Activated CD4-positive, alpha-beta T cell treated with anti-CD3 and anti-CD28 coated beads, Interleukin-2, amount 50 U/mL, for 24 hours (primary cell): ENCODE data around the gene CYP8B1.

Experiments used
- DNase-seq, 2 donors: peaks; one replicate each; pipeline ENCODE4 v3.0.0-alpha.2; 2020; ENCODE audit warnings: low read depth in 1 of 2, low spot score in 1 of 2

Gene CYP8B1, protein sequence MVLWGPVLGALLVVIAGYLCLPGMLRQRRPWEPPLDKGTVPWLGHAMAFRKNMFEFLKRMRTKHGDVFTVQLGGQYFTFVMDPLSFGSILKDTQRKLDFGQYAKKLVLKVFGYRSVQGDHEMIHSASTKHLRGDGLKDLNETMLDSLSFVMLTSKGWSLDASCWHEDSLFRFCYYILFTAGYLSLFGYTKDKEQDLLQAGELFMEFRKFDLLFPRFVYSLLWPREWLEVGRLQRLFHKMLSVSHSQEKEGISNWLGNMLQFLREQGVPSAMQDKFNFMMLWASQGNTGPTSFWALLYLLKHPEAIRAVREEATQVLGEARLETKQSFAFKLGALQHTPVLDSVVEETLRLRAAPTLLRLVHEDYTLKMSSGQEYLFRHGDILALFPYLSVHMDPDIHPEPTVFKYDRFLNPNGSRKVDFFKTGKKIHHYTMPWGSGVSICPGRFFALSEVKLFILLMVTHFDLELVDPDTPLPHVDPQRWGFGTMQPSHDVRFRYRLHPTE

DNA sequence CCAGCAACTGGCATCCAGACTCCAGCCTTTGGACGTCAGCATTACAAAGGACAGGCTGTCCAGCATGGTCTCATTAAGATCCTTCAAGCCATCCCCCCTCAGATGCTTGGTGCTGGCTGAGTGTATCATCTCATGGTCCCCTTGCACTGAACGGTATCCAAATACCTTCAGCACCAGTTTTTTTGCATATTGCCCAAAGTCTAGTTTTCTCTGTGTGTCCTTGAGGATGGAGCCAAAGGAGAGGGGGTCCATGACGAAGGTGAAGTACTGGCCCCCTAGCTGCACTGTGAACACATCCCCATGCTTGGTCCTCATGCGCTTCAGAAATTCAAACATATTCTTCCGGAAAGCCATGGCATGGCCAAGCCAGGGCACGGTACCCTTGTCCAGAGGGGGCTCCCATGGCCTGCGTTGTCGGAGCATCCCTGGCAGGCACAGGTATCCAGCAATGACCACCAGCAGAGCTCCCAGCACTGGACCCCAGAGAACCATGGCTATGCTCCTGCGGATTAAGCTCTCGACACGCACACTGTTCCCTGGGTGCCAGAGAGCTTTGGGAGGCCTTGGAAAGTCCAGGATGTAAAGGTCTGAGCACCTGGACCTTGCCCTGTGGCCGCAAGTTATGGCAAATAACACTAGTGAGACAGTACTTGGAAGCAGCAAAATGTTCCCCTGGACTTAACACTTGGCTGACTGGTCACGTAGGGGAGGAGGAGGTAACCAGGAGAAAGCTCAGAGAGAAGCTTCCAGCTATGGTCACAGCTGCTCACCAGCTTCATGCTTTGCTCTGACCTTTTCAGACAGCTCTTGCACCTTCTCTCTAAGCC lies at the start of gene CYP8B1:
Gene CYP8B1, minus strand, starts transcription at position 555 of the 827 bp plus-strand sequence. Its CDS starts 63 bp downstream, at position 492.
- no peak for DNase-seq

DNA sequence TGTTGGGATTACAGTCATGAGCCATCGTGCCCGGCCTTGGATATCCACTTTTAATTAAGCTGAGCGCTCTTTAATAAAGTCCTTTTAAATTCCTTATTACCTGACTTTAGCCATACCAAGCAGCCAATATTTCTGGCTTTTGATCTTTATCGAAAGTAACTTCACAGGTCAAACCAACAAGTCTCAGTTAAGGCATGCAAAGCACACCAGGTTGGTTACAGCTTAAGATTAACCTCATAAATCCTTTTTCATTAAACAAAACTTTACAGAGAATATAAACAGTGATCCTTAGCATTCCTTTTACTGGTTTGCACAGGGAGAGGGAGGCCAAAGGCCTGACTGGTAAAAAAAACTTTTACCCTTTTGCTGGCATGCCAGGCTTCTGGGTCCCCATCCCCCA lies 47.9 kb upstream of the CYP8B1 start:
- no peak for DNase-seq

DNA sequence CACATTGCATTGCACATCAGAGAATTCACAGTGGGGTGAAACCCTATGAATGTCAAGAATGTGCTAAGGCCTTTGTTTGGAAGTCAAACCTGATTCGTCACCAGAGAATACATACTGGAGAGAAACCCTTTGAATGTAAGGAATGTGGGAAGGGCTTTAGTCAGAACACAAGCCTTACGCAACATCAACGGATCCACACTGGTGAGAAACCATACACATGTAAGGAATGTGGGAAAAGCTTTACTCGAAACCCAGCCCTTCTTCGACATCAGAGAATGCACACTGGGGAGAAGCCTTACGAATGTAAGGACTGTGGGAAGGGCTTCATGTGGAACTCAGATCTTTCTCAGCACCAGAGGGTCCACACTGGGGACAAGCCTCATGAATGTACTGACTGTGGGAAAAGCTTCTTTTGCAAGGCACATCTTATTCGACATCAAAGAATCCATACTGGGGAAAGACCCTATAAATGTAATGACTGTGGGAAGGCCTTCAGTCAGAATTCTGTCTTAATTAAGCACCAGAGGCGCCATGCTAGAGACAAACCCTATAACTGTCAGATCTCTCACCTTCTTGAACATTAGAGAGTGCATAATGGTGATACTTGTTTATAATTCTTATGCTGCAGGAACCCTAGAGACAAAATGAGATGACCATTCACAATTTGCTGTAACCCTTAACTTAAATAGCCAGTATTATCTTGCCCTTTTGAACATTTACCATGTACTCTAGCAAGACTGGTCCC lies 39.3 kb upstream of the CYP8B1 start:
- DNase-seq: no peak

GRCh38 chr3:42911551-42911950 lies 35.9 kb upstream of the CYP8B1 start:
- no peak for DNase-seq

DNA sequence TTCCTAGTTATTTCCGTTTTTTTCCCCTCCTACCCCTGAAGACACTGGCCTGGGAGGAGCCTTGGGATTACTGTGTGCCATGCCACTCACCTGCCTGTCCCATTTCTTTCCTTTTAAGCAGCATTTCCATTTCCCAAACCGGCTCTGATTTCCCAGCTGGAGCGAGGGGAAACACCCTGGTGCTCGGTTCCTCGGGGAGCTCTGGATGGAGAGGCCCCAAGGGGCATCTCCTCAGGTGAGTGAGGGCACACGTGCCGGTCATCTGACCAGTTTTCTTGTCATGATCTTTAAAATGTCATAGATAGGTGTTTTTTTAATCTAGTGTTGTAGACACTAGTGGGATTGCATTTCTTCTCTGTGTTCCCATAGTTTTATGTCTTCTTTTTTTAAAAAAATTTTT lies 33.0 kb upstream of the CYP8B1 start:
- DNase-seq: no peak

DNA sequence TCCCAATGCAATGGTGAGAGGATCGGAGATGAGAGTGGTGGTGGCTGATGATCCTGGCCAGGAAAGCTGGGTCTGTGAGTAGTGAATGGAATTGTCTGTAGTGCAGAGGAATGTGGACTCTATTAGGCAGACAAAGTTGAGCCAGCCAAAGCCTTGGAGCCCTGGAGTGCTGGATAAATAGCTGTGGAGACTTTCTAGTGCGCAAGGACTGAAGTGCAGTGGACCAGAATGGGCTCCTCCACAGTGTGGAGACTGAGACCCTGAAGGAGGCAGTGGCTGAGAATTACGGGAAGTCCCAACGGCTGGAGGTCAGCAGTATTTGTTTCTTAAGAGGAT lies 31.1 kb upstream of the CYP8B1 start:
- DNase-seq: no peak

- no peak for DNase-seq
Measured at GRCh38 chr3:42906070-42906847, 30.6 kb upstream of the CYP8B1 start, which contains the start of gene ZNF662. Gene ZNF662 (plus strand): TSS chr3:42906142. CDS start chr3:42908115, 1,973 bp downstream.

- DNase-seq: no peak
Measured at GRCh38 chr3:42905740-42906069, 30.0 kb upstream of the CYP8B1 start.

DNA sequence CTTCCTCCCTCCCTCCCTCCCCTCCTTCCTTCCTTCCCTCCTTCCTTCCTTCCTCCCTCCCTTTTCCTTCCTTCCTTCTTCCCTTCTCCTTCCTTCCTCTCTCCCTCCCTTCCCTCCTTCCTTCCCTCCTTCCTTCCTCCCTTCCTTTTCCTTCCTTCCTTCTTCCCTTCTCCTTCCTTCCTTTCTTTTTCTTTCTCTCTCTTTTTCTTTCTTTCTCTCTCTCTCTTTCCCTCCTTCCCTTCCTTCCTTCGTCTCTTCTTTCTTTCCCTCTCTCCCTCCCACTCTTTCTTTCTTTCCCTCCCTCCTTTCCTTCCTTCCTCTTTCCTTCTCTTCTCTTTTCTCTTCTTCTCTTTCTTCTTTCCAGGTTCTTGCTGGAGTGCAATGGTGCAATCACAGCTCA lies 28.4 kb upstream of the CYP8B1 start:
- DNase-seq: no peak

DNA sequence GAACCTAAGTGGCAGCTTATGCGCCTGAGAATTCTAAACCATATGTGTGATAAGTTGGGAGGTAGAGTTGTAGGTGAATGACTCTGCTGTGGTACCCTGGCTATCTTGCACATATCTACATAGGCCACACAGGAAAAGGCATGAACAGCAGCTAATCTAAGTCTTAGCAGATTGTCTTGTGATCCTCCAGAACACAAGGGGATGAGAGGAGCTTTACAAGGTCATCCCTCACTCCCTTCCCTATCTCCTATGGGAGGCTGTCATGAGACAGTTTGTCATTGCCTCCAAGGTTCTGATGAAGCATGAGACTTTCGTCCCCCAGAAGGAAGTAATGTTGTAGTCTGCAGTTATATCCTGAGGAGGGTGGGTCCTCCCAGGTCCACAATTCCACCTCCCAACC lies 26.6 kb upstream of the CYP8B1 start:
- DNase-seq: no peak

DNA sequence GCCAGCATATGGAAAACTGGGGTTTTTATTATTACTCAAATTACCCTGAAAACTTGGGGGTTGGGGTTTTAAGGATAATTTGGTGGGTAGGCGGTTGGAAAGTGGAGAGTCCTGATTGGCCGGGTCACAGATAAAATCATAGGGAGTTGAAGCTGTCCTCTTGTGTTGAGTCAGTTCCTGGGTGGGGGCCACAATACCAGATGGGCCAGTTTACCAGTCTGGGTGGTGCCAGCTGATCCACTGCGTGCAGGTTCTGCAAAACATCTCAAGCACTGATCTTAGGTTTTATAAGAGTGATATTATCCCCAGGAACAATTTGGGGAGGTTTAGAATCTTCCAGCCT lies 25.4 kb upstream of the CYP8B1 start:
- no peak for DNase-seq

DNA sequence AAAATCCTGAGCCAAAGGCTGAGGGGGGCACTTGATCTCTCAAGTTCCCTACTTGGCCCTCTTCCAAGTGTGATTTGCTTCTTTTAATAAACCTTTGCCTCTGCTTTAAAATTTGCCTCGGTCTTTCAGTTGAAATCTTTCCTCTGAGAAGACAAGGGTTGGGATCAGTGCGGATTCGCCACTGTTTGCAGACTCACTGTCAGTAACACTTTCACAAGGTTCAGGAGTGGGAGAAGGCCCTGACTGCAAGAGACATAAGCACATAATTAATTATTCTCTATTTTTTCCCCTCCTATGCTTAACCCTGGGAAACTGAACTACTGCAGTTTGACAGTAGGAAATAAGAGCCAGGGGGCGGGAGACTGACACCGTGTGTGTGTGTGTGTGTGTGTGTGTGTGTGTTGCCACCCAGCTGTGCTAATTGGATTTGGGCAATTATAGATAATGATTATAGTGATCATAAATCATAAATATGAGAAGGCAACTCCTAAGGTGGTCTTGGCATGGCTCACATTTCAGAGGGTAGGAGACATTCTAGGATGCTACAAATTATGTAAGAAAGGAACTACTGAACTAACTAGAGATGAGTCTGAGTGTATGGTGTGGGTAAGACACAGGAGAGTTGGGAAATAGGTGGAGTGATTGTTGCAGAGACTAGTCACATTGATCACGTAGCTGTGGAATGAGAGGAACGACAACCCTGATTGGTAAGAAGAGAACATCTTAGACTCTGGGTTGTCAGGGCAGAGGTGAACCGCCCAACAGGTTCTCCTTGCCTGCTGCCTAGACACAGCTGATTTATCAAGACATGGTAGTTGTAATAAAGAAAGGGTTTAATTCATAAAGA lies 24.8 kb upstream of the CYP8B1 start:
- no peak for DNase-seq

DNA sequence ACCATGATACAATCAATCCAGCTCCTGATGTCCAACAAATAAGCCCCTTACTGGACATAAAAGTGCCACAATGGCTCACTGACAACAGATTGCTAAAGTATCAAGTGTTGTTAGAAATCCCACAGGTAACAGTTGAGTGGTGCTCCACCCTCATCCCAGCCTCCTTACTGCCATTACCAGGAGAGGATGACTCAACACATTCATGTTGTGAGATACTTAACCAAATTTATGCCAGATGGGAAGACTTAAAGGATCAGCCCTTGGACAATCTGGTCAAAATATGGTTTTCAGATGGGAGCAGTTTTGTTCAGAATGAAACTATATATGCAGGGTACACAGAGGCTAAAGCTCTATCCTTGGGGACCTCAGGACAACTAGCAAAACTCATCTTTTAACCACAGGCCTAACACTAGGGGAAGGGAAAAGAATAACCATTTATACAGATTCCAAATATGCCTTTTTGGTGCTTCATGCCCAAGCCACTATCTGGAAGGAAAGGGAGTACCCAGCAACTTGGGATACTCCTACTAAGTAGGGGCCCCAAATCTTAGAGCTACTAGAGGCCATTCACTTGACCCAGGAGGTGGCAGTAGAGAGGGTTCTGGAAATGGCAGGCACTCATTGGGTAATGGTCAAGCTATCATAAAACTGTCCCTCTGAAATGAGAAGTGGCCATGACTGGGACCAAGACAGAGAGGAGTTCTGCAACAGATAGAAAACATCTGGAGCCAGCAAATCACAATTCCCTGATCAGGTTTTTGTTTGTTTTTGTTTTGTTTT lies 23.4 kb upstream of the CYP8B1 start:
- DNase-seq: no peak

GRCh38 chr3:42895580-42895868 lies 19.8 kb upstream of the CYP8B1 start:
- no peak for DNase-seq

DNA sequence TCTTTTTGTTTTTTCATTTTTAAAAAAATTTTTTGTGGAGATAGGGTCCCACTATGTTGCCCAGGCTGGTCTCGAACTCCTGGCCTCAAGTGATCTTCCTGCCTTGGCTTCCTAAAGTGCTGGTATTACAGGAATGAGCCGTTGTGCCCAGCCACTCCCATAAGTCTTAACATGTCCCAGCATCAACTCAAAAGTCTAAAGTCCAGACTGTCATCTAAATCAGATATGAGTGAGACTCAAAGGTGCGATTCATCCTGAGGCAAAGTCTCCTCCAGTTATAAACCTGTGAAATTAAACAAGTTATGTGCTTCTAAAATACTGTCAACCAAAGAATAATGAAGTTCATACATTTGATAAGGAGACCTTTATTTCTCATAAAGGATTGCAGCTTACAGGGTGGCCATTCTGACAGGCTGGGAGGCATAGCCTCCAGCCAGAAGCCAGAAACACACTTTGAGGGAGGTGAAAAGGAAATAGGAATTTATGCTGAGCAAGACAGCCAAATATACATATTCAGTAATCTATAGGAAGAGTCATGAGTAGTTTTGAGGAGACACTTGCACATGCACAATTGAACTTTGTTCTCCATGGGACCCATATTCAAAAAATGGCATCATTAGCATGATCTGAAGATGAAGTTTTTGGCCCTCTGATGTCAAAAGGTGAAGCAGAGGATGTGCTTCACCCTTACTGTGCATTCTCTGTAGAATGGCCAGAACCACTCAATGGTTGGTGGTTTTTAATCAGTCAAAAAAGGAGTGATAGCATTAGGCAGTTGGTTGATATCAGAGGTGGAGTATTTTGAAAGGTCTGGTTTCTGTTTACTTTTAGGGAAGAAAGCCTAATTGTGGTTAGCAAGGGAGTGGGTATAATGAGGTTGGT lies 19.3 kb upstream of the CYP8B1 start:
- DNase-seq: no peak

- no peak for DNase-seq
Measured at GRCh38 chr3:42892807-42893206, 17.1 kb upstream of the CYP8B1 start.

GRCh38 chr3:42892169-42892568 lies 16.5 kb upstream of the CYP8B1 start:
- DNase-seq: no peak

- no peak for DNase-seq
Measured at GRCh38 chr3:42891042-42891441, 15.4 kb upstream of the CYP8B1 start.

DNA sequence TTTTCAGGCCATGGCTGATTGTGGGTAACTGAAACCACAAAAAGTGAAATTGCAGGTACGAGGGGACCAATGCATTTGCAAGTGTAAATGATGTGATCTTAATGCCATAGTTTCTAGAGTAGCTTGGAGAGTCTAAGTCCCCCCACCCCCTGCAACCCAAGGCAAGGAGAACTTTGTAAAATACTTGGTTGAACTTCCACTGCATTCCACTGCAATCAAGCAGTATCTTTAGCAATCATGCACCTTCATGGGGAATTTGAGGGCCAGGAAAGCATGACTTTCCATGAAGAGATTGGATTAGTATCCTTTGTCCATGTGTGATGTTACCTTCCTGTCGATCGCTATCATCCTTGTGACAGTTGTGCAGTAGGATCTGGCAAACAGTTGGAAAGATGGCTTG lies 11.4 kb upstream of the CYP8B1 start:
- DNase-seq: no peak
